ENCODE results near the gene ADD1. TPM values are rescaled to one million over a fixed set of nuclear protein-coding genes. Genes with fewer than 3 reads are reported as not detected.
A peak's percentile ranks its signal among the peaks of the same experiment; 100 is the strongest.

Gene ADD1
- total RNA-seq, 4 donors from 2014 or later = 270 to 449 (median 327) TPM

- TF ChIP-seq POLR2A (IDR thresholded peaks at IDR 0.05) (no peak), EP300 (IDR thresholded peaks at IDR 0.05) (no peak), CTCF (IDR thresholded peaks at IDR 0.05) (no peak)
- Histone ChIP-seq H3K4me3 (no peak overlapping the region), H3K27ac (no peak overlapping the region), H3K27me3 (no peaks in the 10 kb centered on the region), H3K36me3 (peaks cover 0 to 46% (median 0%) of the 10 kb centered on the region in 3 donors), H3K9me3 (peaks cover 0 to 11% (median 0%) of the 10 kb centered on the region in 4 donors), H3K4me1 (peaks cover 0 to 63% (median 33%) of the 10 kb centered on the region in 4 donors)
- no peak for DNase-seq (ENCODE audit: low spot score in 2 of 2)
- WGBS, 2 donors = 84 to 97% methylated on average over 1 of the region's 1 CpG
Observed at GRCh38 chr4:2816401-2816954, 27.2 kb upstream of the ADD1 start.

- peaks cover 0 to 57% (median 27%) of the 10 kb centered on the region in 4 donors for H3K4me1 ChIP-seq
- peaks cover 0 to 11% (median 0%) of the 10 kb centered on the region in 4 donors for H3K9me3 ChIP-seq
- peaks cover 0 to 53% (median 0%) of the 10 kb centered on the region in 3 donors for H3K36me3 ChIP-seq
- peak overlapping the region in 1 of 4 donors; percentile 85 for H3K27ac ChIP-seq
- no peak for DNase-seq (ENCODE audit: low spot score in 2 of 2)
- no peak overlapping the region for H3K4me3 ChIP-seq
- 59 to 76% methylated on average over 4 of the region's 4 CpGs for WGBS, 2 donors
- H3K27me3 ChIP-seq = no peaks in the 10 kb centered on the region
- TF ChIP-seq POLR2A (IDR thresholded peaks at IDR 0.05) = no peak
- no peak for TF ChIP-seq CTCF (IDR thresholded peaks at IDR 0.05)
- TF ChIP-seq EP300 (IDR thresholded peaks at IDR 0.05) = no peak
Observed at GRCh38 chr4:2817137-2817536, 26.5 kb upstream of the ADD1 start.

- H3K27ac ChIP-seq = peak overlapping the region in 2 of 4 donors; percentile 75 to 85
- no peak for TF ChIP-seq POLR2A (IDR thresholded peaks at IDR 0.05)
- TF ChIP-seq EP300 (IDR thresholded peaks at IDR 0.05) = no peak
- no peak for TF ChIP-seq CTCF (IDR thresholded peaks at IDR 0.05)
- peaks cover 0 to 57% (median 20%) of the 10 kb centered on the region in 4 donors for H3K4me1 ChIP-seq
- no peaks in the 10 kb centered on the region for H3K27me3 ChIP-seq
- H3K9me3 ChIP-seq = peaks cover 0 to 11% (median 0%) of the 10 kb centered on the region in 4 donors
- no peak for DNase-seq (ENCODE audit: low spot score in 2 of 2)
- WGBS, 2 donors = 6 to 13% methylated on average over 17 to 43 of the region's 65 CpGs
- H3K36me3 ChIP-seq = peaks cover 0 to 60% (median 0%) of the 10 kb centered on the region in 3 donors
- peak overlapping the region; percentile 37 to 66 (median 52) for H3K4me3 ChIP-seq
Observed at GRCh38 chr4:2817701-2818350, 25.8 kb upstream of the ADD1 start.

GRCh38 chr4:2818351-2818939, 25.2 kb upstream of the ADD1 start:
- H3K4me1 ChIP-seq = peaks cover 0 to 57% (median 14%) of the 10 kb centered on the region in 4 donors
- H3K36me3 ChIP-seq = peaks cover 0 to 66% (median 0%) of the 10 kb centered on the region in 3 donors
- WGBS, 2 donors = 2 to 7% methylated on average over 21 to 32 of the region's 54 CpGs
- no peaks in the 10 kb centered on the region for H3K27me3 ChIP-seq
- H3K27ac ChIP-seq = peak overlapping the region; percentile 73 to 85 (median 75)
- no peak for TF ChIP-seq CTCF (IDR thresholded peaks at IDR 0.05)
- no peak for TF ChIP-seq EP300 (IDR thresholded peaks at IDR 0.05)
- TF ChIP-seq POLR2A (IDR thresholded peaks at IDR 0.05) = no peak
- H3K4me3 ChIP-seq = peak overlapping the region; percentile 37 to 66 (median 52)
- peaks cover 0 to 11% (median 0%) of the 10 kb centered on the region in 4 donors for H3K9me3 ChIP-seq
- no peak for DNase-seq (ENCODE audit: low spot score in 2 of 2)

Measured in tibial nerve (tissue), 4 donors.